Measurements from ENCODE around the gene BGLAP. TPM values are rescaled to one million over a fixed set of nuclear protein-coding genes. Genes with fewer than 3 reads are reported as not detected.
"Not testable (repeated sequence)": the region's sequence is repeated elsewhere in the genome, so short reads cannot be mapped to it uniquely, and the experiment has no call there.

BGLAP gene
- 0.34 and 2.3 TPM in 2 replicates for total RNA-seq (2014; rRNA removed; shearing (Covaris generic))

DNA sequence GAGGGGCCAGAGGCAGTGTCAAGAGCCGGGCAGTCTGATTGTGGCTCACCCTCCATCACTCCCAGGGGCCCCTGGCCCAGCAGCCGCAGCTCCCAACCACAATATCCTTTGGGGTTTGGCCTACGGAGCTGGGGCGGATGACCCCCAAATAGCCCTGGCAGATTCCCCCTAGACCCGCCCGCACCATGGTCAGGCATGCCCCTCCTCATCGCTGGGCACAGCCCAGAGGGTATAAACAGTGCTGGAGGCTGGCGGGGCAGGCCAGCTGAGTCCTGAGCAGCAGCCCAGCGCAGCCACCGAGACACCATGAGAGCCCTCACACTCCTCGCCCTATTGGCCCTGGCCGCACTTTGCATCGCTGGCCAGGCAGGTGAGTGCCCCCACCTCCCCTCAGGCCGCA is at the start of gene BGLAP:
Gene BGLAP (plus strand): TSS at position 259 of the 400 bp plus-strand sequence. CDS start 48 bp downstream, at position 307.
- DNase-seq (ENCODE audit: low spot score) = no peak

DNA sequence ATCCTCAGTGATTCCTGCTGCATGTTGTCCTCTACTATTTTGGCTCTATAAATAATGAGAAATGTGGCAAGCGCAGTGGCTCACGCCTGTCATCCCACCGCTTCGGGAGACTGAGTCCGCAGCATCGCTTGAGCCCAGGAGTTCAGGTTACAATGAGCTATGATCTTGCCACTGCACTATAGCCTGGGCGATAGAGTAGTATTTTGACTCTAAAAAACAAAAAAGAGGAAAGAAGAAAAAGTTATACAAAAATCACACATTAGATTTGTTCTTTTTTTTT is 48.8 kb upstream of the BGLAP start:
- no peak for DNase-seq (ENCODE audit: low spot score)

DNA sequence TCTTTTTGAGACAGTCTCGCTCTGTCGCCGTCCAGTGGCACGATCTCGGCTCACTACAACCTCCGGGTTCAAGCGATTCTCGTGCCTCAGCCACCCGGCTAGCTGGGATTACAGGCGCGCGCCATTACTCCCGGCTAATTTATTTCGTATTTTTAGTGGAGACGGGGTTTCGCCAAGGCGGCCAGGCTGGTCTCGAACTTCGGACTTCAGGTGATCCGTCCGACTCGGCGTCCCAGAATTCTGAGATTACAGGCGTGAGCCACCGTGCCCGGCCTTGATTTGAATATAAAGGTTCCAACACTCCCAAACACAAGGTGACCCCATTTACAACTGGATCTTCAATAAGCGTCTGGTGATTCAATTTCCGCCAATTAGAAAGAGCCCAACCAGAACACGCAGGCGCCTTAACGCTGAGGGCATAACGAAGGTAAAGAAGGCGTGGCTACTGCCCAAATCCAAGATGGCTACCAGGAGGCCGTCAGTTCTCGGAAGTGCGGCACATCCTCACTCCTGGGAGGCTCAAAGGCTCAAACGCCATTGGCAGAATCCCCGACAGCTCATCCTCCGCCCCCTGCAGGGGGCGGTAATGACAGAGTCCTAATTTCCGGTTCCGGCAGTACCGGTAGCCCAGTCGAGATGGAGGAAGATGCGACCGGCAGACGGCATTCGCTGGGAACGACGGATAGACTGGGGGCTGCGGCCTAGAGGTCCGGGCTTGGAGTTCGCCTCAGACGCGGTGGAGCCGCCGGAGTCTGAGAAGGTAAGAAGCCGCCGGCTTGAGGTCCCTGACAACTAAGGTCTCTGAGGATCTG is 48.3 kb upstream of the BGLAP start, which contains the start of gene SLC25A44:
Gene SLC25A44 (plus strand): TSS at position 617 of the 812 bp plus-strand sequence. CDS start 5,744 bp downstream, outside the sequence.
- DNase-seq (ENCODE audit: low spot score) = peak; percentile 100

DNA sequence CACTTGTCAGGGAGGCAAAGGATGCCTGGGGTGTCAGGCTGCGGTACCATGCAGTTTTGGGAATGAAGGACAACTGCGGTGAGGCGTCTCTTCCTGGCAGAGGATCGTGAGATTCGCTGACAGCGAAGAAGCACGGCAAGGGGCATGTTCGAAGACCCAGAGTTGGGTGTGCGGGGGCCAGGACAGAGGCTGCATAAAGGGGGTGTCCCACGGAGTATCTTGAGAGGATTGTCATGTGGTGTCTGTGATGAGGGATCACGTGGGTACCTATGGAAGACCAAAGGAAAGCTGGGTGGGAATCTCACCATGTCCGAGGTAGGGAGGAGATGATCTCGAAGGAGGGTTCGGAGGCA is 47.7 kb upstream of the BGLAP start:
- peak; percentile 42 for DNase-seq (ENCODE audit: low spot score)

DNA sequence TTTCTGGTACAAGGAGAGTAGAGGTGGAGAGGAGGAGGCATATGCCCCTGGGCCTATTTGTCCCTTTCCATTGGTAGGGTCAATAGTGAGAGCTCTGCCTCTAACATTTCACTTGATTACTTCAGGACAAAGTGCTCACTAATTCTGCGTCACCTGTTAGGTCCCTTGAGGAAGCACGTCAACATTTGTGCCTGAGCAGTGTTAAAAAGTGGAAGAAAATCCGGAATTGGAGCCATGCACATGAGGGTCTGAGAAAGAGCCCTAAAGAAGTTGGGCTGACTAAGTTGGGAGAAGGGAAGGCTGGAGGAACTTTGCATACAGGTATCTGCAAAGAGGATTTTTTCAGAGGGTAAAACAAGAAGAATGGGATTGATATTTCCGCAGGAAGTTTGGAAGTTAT is 46.1 kb upstream of the BGLAP start:
- DNase-seq (ENCODE audit: low spot score) = no peak

DNA sequence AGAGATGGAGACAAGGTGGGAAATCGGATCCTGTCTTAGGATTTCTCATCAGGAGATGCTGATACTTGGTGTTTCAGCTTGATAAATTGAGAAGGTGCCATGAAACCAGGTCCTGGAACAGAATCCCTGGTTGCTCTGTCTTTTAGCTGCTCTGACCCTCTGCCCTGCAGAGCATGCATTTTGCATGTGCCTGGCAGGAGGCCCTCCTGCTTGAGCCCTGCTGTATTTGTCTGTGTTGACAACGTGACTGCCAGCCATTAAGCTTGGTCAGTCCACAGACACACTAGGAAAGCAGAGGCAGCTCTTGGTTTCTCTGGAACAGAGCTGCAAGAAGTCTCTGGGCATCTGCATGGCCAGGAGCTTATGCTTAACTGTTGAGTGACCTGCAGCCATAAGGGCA is 45.5 kb upstream of the BGLAP start:
- DNase-seq (ENCODE audit: low spot score) = no peak

DNA sequence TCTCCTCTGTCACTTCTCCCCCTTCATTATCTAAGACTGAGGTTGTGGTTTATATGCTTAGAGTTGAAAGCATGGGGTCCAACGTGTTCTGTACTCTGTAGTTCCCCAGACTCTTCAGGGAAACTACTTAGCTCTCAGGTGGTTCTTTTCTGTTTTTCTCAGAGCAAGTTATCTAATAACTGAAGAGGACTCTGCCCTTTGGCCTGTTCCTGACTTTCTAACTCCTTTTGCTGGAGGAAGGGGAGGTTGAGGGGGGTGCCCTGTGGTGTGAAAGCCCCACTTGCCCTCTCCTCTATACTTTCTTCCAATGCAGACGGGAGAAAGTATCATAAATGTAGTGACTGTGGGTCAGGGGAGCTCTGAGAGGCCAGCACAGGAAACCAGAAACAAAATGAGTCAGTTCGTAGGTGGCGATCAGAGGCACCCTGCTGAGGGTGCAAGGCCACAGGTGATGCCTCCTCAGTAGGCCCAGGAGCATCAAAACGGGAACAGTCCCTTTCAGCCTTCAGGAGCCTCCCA is 43.1 kb upstream of the BGLAP start:
- no peak for DNase-seq (ENCODE audit: low spot score)

DNA sequence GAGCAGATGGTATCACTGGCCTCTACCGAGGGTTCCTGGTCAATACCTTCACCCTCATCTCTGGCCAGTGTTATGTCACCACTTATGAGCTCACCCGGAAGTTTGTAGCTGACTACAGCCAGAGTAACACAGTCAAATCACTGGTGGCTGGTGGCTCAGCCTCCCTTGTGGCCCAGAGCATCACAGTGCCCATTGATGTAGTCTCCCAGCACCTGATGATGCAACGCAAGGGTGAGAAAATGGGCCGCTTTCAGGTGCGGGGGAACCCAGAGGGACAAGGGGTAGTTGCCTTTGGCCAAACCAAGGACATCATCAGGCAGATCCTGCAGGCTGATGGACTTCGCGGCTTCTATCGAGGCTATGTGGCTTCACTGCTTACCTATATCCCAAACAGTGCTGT is 41.9 kb upstream of the BGLAP start:
- DNase-seq (ENCODE audit: low spot score) = no peak

DNA sequence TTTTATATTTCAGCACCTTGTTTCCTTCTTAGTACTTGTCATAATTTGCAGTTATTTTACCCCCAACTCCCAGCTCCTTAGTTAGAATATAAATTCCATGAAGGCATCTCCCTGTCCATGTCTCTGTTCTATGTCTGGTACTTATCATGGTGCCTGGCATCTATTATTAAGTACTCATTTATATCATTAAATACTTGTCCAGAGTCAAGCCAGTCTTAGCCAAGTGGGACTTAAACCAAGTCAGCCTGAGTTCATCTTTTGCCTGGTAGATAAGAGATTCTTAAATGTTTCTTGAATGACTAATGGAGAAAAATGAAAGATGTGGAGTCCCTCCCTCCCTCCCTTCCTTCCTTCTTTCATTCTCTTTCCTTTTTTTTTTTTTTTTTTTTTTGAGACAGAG is 38.7 kb upstream of the BGLAP start:
- peak; percentile 66 for DNase-seq (ENCODE audit: low spot score)

DNA sequence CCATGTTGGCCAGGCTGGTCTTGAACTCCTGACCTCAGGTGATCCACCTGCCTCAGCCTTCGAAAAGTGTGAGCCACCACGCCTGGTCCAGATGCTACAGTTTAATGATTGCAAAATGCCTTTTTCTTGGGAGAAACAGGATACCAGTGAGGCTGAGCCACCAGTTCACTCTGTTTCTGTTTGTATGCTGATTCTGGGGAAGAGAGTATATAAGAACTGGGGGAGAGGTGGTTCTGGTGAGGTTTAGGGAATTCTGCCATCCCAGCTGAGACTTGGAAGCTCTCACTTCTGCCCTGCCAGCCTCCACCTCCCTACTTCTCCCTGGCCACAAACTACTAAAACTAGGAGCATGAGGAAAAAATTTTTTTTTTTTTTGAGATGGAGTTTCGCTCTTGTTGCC is 37.3 kb upstream of the BGLAP start:
- no peak for DNase-seq (ENCODE audit: low spot score)

DNA sequence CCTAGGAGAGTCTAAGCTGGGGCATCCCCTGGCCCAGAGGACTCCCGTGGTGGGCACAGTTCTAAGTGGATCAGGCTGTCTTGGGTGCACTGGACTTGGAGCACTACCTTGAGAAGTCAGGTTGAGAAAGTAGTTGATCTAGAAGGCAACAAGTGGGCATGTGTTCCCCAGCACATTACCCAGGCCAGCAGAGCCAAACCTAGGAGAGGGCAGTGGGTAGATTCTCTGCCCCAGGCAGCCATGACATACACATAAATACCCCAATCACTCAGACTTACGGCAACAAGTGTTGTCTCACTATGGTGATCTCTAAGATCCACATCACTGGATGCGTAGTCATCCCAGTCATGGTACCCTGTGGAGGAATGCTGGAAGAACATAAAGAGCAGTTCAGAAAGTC is 30.7 kb upstream of the BGLAP start:
- DNase-seq (ENCODE audit: low spot score) = no peak

DNA sequence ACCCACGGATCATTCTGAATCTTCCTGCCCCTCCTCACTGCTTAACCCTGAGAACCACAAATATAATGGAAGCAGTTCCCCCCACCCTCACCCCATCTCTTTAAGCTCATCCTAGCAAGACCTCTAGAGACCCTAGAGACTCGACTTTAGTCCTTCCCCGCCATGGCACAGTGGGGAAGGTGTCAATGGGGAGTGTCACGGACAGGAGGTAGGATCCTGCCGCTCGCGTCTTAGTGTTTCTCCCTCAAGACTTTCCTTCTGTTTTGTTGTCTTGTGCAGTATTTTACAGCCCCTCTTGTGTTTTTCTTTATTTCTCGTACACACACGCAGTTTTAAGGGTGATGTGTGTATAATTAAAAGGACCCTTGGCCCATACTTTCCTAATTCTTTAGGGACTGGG is 29.9 kb upstream of the BGLAP start:
- no peak for DNase-seq (ENCODE audit: low spot score)

DNA sequence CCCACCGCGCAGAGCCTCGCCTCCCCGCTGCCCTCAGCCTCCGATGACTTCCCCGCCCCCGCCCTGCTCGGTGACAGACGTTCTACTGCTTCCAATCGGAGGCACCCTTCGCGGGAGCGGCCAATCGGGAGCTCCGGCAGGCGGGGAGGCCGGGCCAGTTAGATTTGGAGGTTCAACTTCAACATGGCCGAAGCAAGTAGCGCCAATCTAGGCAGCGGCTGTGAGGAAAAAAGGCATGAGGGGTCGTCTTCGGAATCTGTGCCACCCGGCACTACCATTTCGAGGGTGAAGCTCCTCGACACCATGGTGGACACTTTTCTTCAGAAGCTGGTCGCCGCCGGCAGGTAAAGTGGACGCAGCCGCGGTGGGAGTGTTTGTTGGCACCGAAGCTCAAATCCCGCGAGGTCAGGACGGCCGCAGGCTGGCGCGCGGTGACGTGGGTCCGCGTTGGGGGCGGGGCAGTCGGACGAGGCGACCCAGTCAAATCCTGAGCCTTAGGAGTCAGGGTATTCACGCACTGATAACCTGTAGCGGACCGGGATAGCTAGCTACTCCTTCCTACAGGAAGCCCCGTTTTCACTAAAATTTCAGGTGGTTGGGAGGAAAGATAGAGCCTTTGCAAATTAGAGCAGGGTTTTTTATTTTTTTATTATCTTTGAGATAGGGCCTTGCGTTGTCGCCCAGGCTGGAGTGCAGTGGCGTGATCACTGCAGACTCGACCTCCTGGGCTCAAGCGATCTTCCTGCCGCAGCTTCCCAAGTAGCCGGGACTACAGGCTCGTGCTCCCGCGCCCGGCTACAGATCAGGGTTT is 28.9 kb upstream of the BGLAP start, which contains the start of gene PMF1:
Gene PMF1 (plus strand): TSS at position 175 of the 811 bp plus-strand sequence. CDS start 9 bp downstream, at position 184.
- DNase-seq (ENCODE audit: low spot score) = peak; percentile 98

DNA sequence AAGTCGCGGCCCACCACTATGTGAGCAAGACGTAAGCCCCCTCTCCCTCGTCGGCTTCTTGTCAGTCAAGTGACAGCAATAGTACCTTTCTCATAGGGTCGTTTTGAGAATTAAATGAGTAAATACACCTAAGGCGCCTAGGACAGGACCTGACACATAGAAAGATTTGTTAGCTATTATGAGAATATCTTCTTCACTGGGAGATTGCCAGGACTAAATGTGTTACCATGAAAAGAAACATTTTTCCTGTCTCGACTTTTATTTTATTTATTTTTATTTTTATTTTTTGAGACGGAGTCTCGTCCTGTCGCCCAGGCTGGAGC is 28.4 kb upstream of the BGLAP start:
- DNase-seq (ENCODE audit: low spot score) = no peak

DNA sequence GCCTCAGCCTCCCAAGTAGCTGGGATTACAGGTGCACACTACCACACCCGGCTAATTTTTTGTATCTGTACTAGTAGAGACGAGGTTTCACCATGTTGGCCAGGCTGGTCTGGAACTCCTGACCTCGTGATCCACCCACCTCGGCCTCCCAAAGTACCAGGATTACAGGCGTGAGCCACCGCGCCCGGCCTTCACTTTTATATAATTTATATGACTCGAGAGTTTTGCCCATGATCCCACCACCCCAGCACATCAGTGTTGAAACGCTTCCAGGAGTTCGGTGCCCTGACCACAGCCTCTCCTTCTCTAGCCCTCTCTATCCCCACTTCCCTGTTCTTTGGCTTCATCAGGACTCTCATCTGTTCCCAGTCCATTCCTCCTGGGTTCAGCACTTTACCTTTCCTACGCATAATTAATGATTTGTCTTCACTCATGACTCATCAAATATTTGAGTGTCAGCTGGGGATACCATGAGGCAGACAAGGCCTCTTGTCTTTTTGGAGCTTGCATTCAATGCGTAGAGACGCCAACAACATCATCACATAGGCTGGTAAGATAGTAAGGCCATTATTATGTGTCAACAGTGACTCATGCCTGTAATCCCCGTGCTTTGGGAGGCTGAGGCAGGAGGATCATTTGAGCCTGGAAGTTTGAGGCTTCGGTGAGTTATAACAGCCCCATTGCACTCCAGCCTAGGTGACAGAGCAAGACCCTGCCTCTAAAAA is 27.8 kb upstream of the BGLAP start:
- peak; percentile 96 for DNase-seq (ENCODE audit: low spot score)

DNA sequence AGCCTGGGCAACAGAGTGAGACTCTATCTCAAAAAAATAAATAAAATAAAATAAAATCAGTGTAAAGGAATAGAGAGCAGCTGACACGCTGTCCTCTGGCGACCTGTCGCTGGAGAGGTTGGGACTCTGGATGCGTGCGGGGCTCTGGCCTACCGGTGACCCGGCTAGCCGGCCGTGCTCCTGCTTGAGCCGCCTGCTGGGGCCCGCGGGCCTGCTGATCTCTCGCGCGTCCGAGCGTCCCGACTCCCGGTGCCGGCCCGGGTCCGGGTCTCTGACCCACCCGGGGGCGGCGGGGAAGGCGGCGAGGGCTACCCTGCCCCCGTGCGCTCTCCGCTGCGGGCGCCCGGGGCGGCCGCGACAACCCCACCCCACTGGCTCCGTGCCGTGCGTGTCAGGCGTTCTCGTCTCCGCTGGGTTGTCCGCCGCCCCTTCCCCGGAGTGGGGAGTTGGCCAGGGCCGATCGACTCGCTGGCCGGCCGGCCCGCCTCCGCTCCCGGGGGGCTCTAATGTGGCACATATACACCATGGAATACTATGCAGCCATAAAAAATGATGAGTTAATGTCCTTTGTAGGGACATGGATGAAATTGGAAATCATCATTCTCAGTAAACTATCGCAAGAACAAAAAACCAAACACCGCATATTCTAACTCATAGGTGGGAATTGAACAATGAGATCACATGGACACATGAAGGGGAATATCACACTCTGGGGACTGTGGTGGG is 25.5 kb upstream of the BGLAP start:
- not testable (repeated sequence) for DNase-seq (ENCODE audit: low spot score)

DNA sequence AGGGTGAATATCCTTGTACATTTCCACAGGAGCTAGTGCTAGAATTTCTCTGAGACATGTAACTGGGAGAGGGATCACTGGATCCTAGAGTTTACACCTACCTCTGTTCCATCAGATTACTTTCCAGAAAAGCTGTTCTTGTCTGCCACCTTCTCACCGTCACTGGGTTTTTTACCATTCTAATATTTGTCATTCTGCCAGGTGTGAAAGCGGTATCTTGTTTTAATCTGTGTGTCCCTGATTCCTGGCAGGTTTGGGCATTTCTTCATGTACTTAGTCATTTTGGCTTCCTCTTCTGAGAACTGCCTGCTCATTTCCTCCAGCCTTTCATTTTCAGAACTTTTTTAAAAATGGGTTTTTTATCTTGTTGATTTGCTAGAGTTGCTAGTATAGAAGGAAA is 24.1 kb upstream of the BGLAP start:
- DNase-seq (ENCODE audit: low spot score) = peak; percentile 75

DNA sequence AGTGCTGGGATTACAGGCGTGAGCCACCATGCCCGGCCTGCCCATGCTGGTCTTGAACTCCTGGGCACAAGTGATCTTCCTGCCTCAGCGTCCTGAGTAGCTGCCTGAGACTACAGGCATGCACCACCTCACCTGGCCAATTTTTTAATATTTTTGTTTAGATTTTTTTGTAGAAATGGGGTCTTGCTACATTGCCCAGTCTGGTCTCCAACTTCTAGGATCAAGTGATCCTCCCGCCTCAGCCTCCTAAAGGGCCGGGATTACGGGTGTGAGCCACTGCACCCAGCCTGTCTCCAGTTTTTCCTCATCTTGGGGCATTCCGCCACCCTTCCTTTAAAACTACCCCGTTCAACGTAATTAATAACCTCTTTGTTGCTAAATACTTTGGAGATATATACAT is 21.8 kb upstream of the BGLAP start:
- DNase-seq (ENCODE audit: low spot score) = no peak

DNA sequence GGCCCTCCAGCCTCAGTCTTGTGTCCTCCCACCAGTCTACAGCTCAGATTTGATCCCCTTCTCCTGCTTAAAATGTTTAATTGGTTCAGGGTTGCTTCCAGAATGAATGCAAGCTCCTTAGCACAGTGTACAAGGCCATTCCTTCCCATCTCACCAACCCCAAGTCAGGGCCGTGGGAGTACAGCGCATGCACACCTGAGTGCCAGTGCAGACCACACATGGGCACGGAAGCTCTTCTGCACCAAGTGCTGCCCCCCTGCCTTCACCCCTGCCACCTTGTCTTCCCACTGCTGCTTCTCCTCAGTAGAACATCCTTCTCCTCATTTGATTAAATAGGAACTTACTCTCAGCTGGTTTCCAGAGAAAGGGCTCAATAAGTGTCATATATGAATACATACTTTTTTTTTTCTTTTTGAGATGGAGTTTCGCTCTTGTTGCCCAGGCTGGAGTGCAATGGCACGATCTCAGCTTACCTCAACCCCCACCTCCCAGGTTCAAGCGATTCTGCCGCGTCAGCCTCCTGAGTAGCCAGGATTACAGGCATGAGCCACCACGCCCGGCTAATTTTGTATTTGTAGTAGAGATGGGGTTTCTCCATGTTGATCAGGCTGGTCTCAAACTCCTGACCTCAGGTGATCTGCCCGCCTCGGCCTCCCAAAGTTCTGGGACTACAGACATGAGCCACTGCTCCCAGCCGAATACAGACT is 19.8 kb upstream of the BGLAP start:
- DNase-seq (ENCODE audit: low spot score) = no peak

DNA sequence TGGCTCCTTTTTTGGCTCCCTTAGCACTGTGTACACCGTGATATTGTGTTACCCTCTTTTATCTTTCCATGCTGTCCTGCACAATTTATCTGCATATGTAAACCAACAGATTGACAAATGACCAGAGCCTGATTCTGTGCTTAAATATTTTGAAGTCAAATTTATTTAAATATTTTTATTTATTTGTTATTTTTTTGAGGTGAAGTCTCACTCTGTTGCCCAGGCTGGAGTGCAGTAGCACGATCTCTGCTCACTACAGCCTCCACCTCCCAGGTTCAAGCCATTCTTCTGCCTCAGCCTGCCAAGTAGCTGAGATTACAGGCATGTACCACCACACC is 16.3 kb upstream of the BGLAP start:
- no peak for DNase-seq (ENCODE audit: low spot score)

DNA sequence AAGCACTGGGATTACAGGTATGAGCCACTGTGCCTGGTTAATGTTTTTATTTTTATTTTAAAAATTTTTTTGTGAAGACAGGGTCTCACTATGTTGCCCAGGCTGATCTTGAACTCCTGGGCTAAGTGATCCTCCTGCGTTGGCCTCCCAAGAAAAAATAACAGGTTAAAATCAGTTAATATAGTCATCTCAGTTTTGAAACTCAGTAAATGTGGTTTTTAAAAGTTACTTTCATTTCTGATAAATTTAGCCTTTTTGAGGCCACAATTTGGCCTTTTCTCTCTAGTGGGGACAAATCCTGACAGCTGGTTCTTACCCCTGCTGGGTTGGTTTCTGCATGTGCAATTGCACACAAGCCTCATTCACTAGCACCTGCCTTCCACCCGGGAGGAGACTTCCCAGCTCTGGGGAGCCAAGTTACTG is 15.9 kb upstream of the BGLAP start:
- DNase-seq (ENCODE audit: low spot score) = no peak
